ENCODE results near the gene ZNF468.

DNA sequence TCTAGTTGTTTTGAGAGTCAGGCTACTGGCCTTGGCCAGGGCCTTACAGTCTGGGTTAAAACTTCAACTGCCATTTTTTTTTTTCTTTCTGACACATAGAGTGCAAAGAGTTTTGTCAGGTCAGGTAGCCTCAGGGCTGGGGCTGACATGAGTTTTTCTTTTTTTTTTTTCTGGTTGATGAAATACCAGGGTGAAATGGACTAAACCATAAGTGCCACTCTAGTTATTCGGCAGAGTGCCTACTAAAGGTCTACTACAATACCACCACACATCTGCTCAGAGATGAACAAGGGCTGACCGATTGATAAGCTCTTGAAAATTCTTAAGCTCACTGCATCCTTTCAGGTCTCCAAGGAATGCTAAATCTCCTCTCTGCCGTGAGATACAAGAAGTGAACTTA is 44.4 kb upstream of the ZNF468 start:
- TF ChIP-seq, protein P1, sequence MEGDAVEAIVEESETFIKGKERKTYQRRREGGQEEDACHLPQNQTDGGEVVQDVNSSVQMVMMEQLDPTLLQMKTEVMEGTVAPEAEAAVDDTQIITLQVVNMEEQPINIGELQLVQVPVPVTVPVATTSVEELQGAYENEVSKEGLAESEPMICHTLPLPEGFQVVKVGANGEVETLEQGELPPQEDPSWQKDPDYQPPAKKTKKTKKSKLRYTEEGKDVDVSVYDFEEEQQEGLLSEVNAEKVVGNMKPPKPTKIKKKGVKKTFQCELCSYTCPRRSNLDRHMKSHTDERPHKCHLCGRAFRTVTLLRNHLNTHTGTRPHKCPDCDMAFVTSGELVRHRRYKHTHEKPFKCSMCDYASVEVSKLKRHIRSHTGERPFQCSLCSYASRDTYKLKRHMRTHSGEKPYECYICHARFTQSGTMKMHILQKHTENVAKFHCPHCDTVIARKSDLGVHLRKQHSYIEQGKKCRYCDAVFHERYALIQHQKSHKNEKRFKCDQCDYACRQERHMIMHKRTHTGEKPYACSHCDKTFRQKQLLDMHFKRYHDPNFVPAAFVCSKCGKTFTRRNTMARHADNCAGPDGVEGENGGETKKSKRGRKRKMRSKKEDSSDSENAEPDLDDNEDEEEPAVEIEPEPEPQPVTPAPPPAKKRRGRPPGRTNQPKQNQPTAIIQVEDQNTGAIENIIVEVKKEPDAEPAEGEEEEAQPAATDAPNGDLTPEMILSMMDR (conservative IDR thresholded peaks at IDR 0.05; ENCODE audit: low read depth, low read length), result no peak
- TF ChIP-seq EZH2 (IDR thresholded peaks at IDR 0.05; ENCODE audit: low read length, unreplicated experiment), result no peak
